ENCODE results near the gene F13B. TPM values are rescaled to one million over a fixed set of nuclear protein-coding genes. Genes with fewer than 3 reads are reported as not detected.
A peak's percentile ranks its signal among the peaks of the same experiment; 100 is the strongest.

Gene F13B, protein sequence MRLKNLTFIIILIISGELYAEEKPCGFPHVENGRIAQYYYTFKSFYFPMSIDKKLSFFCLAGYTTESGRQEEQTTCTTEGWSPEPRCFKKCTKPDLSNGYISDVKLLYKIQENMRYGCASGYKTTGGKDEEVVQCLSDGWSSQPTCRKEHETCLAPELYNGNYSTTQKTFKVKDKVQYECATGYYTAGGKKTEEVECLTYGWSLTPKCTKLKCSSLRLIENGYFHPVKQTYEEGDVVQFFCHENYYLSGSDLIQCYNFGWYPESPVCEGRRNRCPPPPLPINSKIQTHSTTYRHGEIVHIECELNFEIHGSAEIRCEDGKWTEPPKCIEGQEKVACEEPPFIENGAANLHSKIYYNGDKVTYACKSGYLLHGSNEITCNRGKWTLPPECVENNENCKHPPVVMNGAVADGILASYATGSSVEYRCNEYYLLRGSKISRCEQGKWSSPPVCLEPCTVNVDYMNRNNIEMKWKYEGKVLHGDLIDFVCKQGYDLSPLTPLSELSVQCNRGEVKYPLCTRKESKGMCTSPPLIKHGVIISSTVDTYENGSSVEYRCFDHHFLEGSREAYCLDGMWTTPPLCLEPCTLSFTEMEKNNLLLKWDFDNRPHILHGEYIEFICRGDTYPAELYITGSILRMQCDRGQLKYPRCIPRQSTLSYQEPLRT
- total RNA-seq (ENCODE audit: low replicate concordance): 0.48 and 0.93 TPM in 2 replicates
- long read RNA-seq, partial matches to known transcripts: 0 of 2 reads
- long read RNA-seq, other reads (novel, unspliced or antisense): 1 of 2 reads

DNA sequence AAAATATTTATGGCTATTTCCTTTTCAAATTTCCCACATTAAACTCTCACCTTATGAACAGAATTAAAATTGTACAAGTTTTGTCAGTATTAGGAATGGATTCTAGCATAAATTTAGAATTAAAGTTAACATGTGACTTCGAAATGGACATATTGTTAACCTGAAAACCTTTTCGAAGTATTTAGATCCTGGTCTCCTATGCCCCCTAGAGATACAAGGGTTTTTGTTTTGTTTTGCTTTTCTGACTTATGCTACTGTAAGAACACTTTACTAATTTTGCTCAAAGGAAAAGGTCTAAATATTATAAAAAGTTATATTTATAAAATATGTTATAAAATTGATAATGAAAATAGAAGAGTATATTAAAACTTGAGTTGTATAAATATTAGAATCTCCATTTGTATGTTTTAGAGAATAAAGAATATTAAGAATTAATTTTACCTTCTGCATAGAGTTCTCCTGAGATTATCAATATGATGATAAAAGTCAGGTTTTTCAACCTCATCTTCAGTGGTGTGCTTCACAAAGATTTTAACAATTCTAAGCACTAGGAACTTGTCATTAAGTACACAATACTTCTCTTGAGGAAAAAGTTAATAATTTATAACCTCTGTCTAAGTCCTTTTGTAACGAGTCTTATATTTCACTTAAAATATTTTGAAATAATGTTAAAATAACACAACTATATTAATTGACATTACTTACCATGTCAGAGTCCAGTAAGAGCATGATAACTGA is at the start of gene F13B:
TSS of gene F13B (minus strand) at position 542 of the 738 bp plus-strand sequence. CDS start at position 505, 37 bp downstream.
- TF ChIP-seq, protein P1, sequence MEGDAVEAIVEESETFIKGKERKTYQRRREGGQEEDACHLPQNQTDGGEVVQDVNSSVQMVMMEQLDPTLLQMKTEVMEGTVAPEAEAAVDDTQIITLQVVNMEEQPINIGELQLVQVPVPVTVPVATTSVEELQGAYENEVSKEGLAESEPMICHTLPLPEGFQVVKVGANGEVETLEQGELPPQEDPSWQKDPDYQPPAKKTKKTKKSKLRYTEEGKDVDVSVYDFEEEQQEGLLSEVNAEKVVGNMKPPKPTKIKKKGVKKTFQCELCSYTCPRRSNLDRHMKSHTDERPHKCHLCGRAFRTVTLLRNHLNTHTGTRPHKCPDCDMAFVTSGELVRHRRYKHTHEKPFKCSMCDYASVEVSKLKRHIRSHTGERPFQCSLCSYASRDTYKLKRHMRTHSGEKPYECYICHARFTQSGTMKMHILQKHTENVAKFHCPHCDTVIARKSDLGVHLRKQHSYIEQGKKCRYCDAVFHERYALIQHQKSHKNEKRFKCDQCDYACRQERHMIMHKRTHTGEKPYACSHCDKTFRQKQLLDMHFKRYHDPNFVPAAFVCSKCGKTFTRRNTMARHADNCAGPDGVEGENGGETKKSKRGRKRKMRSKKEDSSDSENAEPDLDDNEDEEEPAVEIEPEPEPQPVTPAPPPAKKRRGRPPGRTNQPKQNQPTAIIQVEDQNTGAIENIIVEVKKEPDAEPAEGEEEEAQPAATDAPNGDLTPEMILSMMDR (conservative IDR thresholded peaks at IDR 0.05): no peak
- H3K9me3 Mint-ChIP-seq: peaks cover 5% of the 10 kb centered on the region
- H3K36me3 Mint-ChIP-seq: no peaks in the 10 kb centered on the region
- no peak within 1 kb of the TSS for H3K27ac Mint-ChIP-seq
- no peak within 1 kb of the TSS for H3K4me3 Mint-ChIP-seq
- H3K4me1 Mint-ChIP-seq (ENCODE audit: unreplicated experiment): no peaks in the 10 kb centered on the region
- DNase-seq (ENCODE audit: extremely low spot score, unreplicated experiment): no peak
- H3K27me3 Mint-ChIP-seq: no peaks in the 10 kb centered on the region

DNA sequence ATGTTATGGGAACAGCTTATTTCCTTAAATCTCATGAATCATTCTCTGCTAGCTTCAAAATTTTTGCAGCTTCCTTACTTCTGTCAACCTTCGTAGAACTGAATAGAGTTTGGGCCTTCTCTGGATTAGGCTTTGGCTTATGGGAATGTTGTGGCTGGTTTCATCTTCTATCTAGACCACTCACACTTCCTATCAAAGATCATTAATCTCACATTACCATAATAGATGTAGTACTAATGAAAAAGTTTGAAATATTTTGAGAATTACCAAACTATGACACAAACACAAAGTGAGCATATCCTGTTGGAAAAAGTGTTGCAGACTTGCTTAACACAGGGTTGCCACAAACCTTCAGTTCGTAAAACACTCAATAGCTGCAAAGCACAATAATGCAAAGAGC is 49.1 kb upstream of the F13B start:
- H3K27ac Mint-ChIP-seq: no peak overlapping the region
- H3K4me3 Mint-ChIP-seq: no peak overlapping the region
- no peak for DNase-seq (ENCODE audit: extremely low spot score, unreplicated experiment)
- TF ChIP-seq, protein P1 (conservative IDR thresholded peaks at IDR 0.05): no peak
- H3K27me3 Mint-ChIP-seq: no peaks in the 10 kb centered on the region
- no peaks in the 10 kb centered on the region for H3K9me3 Mint-ChIP-seq
- H3K4me1 Mint-ChIP-seq (ENCODE audit: unreplicated experiment): no peaks in the 10 kb centered on the region
- peaks cover 31% of the 10 kb centered on the region for H3K36me3 Mint-ChIP-seq

DNA sequence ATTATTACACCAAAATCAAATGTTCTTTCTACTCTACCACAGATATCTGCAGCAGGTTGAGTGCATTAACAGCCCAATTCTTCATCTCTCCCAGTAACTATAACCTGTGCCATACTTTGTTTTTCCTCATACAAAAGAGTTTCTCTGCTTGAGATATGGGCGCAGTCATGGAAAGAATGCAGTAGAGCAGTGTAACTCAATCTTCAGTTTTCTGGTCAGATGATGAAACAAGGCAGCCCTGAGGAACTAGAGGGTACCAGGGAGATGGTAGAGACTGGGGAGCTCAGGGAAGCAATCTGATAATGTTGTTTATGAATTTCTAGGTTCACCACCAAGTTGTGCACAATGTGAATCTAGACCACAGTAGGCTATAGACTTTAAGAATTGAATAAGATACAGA is 39.8 kb upstream of the F13B start:
- Mint-ChIP-seq H3K4me1 (ENCODE audit: unreplicated experiment) (no peaks in the 10 kb centered on the region), H3K9me3 (no peaks in the 10 kb centered on the region), H3K27me3 (no peaks in the 10 kb centered on the region), H3K36me3 (peaks cover 47% of the 10 kb centered on the region), H3K4me3 (no peak overlapping the region), H3K27ac (peak overlapping the region; percentile 75)
- DNase-seq (ENCODE audit: extremely low spot score, unreplicated experiment): no peak
- TF ChIP-seq, protein P1 (conservative IDR thresholded peaks at IDR 0.05): no peak

DNA sequence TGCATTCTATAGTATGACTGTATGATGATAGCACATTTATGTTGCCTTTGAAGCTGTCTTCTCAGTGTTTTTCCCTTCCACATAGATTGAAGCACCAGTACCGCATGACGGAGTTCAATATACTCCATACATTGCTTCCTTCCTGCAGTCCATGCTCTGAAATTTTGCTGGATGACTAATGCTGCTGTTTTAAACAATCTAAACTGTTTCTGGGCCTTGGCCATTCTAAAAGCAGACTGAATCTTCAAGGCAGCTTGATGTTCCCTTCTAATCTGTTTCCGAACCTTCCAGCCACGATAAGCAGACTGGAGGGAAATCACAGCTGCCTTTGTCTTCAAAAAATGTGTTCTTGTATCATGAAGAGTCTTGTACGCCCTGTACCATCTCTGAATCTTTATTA is 36.2 kb upstream of the F13B start:
- DNase-seq (ENCODE audit: extremely low spot score, unreplicated experiment): no peak
- no peaks in the 10 kb centered on the region for H3K9me3 Mint-ChIP-seq
- H3K4me3 Mint-ChIP-seq: no peak overlapping the region
- no peaks in the 10 kb centered on the region for H3K4me1 Mint-ChIP-seq (ENCODE audit: unreplicated experiment)
- H3K36me3 Mint-ChIP-seq: peaks cover 36% of the 10 kb centered on the region
- H3K27me3 Mint-ChIP-seq: no peaks in the 10 kb centered on the region
- H3K27ac Mint-ChIP-seq: no peak overlapping the region
- TF ChIP-seq, protein P1 (conservative IDR thresholded peaks at IDR 0.05): no peak

DNA sequence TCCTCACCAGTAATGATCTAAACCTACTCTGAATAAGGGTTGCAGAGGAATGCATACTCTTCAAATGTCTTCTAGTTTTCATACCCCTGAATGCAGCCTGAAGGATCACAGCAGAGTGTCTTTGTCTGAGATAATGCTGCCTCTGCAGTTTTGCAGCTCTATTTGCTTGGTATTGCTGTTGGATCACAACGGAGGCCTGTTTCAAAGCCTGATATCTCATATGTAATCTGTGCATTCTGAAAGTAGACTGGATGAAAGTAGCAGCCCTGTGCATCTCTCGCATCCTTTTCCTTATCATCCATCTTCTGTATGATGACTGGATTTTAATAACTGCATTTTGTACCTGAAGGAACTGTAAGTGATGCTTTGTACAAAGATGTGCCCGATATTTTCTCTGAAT is 34.9 kb upstream of the F13B start:
- H3K27ac Mint-ChIP-seq: no peak overlapping the region
- no peaks in the 10 kb centered on the region for H3K27me3 Mint-ChIP-seq
- no peak for DNase-seq (ENCODE audit: extremely low spot score, unreplicated experiment)
- H3K9me3 Mint-ChIP-seq: no peaks in the 10 kb centered on the region
- H3K4me1 Mint-ChIP-seq (ENCODE audit: unreplicated experiment): no peaks in the 10 kb centered on the region
- H3K4me3 Mint-ChIP-seq: no peak overlapping the region
- TF ChIP-seq, protein P1 (conservative IDR thresholded peaks at IDR 0.05): no peak
- peaks cover 33% of the 10 kb centered on the region for H3K36me3 Mint-ChIP-seq

Measured in type B pancreatic cell (in vitro differentiated cells).